Fibroblast of skin of right quadriceps (primary cell): ENCODE data around the gene EGFR.

Experiments used
- DNase-seq: peaks from one replicate; pipeline ENCODE4 v3.0.0-alpha.2; 2013

The EGFR gene

GRCh38 chr7:55231736-55232280, 213.0 kb downstream of the EGFR start:
- no peak for DNase-seq

GRCh38 chr7:55233001-55233400, 214.2 kb downstream of the EGFR start:
- no peak for DNase-seq

DNA sequence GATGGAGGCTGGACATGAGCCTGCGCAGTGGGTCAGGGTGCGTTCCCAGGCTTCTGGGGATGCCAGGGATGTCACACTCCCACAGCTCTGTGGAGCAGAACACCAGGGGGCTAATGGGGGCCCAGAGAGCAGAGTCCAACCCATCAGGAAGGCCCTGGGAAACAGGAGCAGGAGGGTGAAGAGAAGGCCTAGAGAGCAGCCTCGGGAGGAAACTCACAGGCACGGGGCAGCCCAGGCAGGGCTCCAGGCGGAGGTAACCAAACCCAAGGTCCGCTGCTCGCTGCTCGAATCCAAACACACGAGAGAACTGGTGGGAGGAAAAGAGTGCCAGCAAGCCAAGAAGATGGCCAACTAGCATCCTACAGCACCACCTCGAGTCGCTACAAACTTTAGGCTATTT, 215.6 kb downstream of the EGFR start:
- DNase-seq, result no peak

DNA sequence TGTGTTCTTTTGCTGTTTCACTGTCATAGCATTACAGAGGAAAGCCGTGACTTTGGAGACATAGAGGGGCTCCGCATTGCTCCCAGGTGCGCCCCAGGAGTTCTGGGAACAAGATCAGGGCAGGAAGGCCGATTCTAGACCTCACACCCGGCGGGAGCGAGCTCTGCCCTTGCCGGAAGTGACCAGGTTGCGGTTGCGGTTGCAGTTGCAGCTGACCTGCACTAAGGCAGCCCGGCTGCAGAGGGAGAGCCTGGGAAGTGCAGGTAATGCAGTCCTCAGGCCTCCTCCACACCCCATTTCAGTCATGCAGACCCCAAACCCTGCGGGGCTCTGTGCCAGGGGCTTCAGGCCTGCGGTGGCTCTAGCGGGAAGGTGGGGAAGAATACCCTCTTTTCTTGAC, 216.3 kb downstream of the EGFR start:
- DNase-seq, result no peak

DNA sequence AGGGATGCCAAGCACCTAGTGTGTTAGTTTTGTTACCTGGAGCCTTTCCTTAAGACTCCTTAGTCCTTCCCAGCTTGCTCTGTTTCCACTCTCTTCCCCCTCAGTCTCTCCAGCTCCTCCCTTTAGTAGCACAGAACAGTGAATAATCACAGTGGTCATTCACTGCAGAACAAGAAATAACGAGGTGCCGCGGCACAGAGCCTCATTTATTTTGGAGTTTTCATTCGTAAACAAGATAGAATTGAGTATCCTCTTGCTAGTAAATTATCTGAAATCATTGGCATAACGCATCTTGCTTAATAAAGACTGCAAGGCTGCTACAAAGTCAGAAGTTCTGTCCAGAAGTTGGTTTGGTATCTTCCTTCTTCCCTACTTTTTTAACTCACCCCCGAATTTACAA, 217.0 kb downstream of the EGFR start:
- no peak for DNase-seq

DNA sequence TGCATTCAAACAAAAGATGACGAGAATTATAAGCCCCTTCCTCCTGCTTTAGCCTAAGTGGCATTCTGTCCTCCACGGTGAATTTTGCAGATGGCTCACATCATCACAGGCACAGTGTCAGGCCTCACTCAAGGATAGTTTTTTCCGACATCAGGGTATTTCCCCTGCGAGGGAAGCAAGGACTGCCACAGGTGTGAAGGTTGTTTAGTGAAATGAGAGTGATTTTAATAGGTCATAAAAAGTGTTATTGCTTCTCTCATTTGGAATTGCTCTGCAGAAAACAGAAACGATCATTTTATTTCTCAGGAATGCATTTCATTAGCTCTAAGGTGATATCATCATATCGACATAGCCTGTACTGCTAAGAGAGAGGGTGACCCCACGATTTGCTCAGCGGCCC, 217.7 kb downstream of the EGFR start:
- DNase-seq, result no peak

DNA sequence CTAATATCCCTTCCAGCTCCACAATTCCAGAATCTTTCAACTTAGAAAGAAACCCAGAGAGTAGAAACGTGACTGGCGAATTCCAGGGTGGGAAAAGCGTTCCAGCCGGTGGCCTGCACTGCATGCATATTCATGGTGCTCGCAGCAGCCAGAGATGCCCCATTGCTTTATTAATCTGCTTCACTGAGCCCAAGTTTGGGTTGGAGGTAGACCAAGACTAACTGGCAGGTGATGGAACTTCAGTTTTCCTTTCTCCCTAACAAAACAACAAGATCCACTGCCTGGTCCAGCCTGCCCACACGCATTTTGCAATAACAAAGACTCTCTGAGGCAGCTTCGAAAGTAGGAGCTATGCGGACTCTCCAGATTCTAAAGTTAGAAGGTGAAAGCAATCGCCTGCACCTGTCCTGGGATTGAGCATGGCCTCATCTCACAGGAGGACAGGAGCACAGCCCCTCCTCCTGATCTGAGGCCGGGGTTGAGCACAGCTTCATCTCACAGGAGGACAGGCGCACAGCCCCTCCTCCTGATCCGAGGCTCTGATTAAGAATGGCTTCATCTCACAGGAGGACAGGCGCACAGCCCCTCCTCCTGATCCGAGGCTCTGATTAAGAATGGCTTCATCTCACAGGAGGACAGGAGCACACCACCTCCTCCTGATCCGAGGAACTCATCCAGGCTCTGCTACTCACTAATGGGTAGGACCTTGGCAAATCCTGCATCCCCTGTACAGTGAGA, 218.5 kb downstream of the EGFR start:
- no peak for DNase-seq

DNA sequence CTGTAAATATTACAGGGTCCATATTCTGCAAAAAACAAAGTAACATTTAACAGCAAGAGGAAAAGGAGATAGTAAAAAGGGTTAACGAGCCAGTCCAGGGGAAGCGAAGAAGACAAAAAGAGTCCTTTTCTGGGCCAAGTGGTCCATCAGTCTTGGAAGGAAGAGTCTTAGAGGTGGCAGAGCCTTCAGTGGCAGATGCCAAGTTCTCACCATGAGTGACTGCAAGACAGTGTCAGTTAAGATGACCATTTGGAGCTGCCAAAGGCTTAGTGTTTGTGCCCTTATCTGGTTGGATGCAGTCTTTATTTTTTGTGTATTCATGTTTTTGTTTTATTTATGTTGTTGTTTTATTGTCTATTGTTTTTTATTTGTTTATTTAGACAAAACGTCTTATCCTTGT, 220.6 kb downstream of the EGFR start:
- no peak for DNase-seq

DNA sequence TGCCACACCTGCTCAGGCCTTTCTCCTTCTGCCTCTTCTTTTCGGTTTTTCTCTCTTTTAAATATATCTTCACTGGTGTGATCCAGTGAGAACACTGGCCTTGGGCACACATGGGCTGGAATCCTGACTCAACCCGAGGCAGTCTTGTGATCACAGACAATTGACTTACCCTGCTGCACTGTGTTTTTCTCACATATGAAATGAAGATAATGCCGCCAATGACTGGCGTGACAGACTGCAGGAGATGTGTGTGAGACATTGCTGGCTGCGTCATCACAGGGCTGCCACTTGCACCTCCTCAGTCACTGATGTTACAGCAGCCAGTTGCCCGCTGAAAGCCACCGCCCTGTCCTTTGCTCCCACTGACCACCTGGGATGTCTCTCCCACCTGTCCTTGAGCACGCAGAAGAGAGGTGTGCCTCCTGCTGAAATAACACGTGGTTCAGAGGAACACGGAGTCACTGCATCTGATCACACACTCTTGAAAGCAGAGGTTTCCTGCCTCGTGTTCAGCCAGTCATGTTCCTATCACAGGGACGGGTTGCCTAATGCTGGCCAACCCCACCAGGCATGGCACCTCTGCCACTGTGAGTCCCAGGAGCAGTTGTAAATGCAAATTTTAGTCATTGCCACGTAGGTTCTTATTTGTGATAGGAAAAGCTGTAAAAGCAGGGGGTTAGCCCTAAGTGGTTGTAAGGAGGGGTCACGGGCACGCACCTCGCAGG, 221.8 kb downstream of the EGFR start:
- DNase-seq, result no peak

DNA sequence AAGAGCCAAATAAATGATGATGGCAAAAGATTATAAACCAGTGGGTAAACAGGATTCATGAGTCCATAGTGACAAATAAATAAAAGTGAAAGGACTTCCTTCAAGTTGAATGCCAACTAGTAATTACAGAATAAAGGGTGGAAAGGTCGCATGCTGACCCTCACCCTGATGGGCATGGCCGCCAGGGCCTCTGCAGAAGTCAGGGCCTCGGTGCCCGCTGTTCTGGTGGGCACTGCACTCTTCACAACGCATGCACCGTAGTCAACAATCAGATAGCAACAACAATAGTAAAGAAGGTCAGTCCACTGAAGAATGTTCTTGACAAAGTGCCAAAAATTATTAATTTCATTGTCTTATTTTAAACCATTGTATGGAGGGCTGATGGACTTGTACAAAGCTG, 223.1 kb downstream of the EGFR start:
- DNase-seq, result no peak

- DNase-seq, result peak; percentile 30
These were observed 223.8 kb downstream of the EGFR start for GRCh38 chr7:55242613-55243012.

GRCh38 chr7:55244006-55244745, 225.4 kb downstream of the EGFR start:
- DNase-seq, result no peak

- peak; percentile 73 for DNase-seq
These were observed 226.5 kb downstream of the EGFR start for GRCh38 chr7:55245271-55245723.

DNA sequence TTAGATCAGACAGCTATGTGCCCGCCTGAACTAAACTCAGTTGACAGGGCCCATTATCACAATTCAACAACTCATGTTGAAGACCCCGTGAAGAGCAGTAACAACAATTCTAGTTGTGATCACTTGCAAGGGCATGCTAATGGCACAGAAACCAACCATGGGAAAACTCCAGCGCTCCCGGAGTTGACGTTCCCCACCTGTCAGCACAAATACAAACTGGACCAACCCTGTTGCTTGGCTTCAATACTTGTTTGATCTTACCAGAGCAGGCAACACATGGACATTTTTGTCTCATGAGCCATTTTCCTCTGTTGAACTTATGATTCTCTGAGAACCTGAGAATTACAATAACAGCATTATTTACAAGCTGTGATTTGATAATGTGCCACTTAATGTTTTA, 227.4 kb downstream of the EGFR start:
- no peak for DNase-seq

GRCh38 chr7:55247428-55247827, 228.6 kb downstream of the EGFR start:
- peak; percentile 29 for DNase-seq

DNA sequence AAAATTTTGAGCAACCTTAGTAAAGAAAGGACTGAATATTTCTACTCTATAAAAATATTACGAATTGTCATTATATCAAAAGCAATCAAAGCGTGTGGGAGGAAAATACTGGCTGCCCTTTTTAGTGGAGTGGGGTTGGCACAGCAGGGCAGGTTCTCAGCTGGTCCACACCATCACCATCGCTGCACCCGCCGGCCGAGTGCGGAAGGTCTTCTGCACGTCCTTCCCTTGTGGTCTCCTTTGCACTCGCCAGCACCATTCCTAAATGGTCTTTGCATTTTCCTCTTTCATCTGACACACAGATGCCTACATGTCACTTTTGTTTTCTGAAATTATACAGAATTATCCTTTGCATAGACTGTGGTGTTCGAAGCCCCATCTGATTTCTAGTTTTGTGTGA, 229.7 kb downstream of the EGFR start:
- no peak for DNase-seq

- DNase-seq, result peak; percentile 11
These were observed 230.5 kb downstream of the EGFR start for GRCh38 chr7:55249332-55249731.

GRCh38 chr7:55250313-55250712, 231.5 kb downstream of the EGFR start:
- DNase-seq, result no peak

DNA sequence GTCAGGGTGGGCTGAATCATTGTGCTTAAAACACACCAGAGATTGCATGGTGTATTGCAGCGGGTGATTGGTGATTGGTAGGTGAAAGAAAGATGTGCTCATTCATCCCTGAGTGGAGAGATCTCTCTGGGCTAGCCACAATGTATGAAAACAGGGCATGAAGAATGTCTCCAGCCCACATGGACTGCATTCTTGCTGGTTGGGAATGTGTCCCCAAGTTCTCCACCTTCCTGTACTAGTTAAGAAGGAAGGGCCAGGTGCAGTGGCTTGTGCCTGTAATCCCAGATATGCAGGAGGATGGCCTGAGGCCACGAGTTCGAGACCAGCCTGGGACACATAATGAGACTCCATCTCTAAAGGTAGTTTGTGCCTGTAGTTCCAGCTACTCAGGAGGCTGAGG, 232.5 kb downstream of the EGFR start:
- no peak for DNase-seq

- no peak for DNase-seq
These were observed 233.1 kb downstream of the EGFR start for GRCh38 chr7:55251911-55252310.

GRCh38 chr7:55252386-55252785, 233.6 kb downstream of the EGFR start:
- peak; percentile 44 for DNase-seq

- DNase-seq, result no peak
These were observed 234.4 kb downstream of the EGFR start for GRCh38 chr7:55253188-55253587.

DNA sequence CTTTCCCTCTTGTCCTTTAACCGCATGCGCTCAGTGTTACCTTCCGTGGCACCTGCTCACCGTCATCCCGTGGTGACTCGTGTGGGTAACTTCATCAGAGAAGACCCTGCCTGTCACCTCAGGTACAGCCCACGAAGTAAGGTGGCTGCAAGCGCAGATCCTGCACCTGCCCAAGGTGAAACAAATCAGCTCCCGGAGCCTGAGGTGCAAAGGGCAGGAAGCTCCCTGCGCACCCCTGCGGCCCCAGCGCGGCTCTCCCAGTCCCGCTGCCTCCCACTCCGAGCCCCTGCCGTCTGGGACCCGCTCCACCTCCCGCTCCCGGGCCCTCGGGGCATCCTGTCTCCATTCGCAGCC, 235.4 kb downstream of the EGFR start:
- no peak for DNase-seq
